Measurements from ENCODE around the gene TOGARAM2.

DNA sequence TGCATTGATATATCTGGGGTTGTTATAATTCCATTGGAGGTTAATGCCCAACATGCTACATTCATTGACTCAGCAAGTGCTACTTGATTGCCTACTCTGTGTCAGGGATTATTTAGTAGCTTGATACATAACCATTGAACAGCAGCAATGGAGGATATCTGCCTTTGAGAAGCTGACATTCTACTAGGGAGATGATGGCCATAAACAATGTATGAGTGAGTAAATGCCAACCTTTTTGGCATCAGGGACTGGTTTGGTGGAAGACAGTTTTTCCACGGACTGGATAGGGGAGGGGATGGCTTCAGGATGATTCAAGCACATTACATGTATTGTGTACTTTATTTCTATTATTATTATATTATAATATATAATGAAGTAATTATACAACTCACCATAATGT lies 31.9 kb upstream of the TOGARAM2 start:
- TF ChIP-seq CTCF (IDR thresholded peaks at IDR 0.05 in 4 of 5, conservative IDR thresholded peaks at IDR 0.05 in 1 of 5) = no peak
- TF ChIP-seq POLR2A (IDR thresholded peaks at IDR 0.05) = no peak
